GM19468 (cell line): Measurements from ENCODE around the gene PPFIBP1.
A peak's percentile ranks its signal among the peaks of the same experiment; 100 is the strongest.

ENCODE experiments used
- ATAC-seq: cut with Tn5 transposase; IDR thresholded peaks from one replicate; pipeline ENCODE4 v1.9.1; 2021; ENCODE audit warnings: mild to moderate bottlenecking, moderate library complexity, moderate number of reproducible peaks; ENCODE audit not compliant: unreplicated experiment; ENCODE audit errors: extremely low read depth

Gene PPFIBP1

GRCh38 chr12:27523642-27524493 lies at the start of gene PPFIBP1:
Gene PPFIBP1, plus strand, starts transcription at chr12:27524206. Its CDS starts 109,191 bp downstream, at chr12:27633397.
- peak; percentile 76 for ATAC-seq

DNA sequence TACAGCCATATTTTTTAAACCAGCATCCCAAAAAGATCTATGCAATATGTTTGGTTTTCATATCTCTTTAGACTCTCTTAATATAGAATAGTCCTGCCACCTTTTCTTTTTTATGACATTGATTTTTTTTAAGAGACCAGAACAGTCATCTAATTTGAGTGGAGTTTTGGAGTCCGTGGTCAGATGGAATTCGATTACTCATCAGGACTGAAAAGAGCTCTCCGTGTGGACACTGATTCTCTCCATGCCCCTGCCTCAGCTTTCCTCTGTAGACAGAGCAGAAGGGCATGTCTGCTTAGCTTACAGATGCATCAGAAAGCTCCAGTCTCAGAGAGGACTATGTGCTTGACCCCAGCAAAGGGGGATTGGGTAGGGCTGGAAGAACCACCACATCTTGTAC lies 49.7 kb upstream of the PPFIBP1 start:
- no peak for ATAC-seq

- ATAC-seq, result no peak
Observed at GRCh38 chr12:27477049-27477448, 47.0 kb upstream of the PPFIBP1 start.

DNA sequence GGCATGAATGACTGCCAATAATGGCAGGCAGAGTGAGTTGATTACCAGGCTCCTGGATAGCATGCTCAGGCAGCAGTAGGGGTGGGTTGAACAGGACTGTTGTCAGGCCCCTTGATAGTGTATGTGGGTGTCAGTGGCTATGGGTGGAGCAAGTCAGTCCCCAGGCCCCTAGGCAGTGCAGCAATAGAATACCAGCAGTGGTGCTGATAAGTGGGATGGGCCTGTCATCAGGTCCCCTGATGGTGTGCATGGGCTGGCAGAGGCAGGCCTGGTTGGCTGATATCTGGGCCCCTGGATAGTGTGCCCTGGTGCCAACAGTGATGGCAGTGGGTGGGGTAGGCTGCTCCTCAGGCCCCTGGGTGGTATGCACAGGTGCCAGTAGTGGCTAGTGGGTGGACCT lies 45.1 kb upstream of the PPFIBP1 start:
- ATAC-seq, result no peak

- no peak for ATAC-seq
Observed at GRCh38 chr12:27480016-27480415, 44.0 kb upstream of the PPFIBP1 start.

GRCh38 chr12:27486961-27487360 lies 37.0 kb upstream of the PPFIBP1 start:
- no peak for ATAC-seq

DNA sequence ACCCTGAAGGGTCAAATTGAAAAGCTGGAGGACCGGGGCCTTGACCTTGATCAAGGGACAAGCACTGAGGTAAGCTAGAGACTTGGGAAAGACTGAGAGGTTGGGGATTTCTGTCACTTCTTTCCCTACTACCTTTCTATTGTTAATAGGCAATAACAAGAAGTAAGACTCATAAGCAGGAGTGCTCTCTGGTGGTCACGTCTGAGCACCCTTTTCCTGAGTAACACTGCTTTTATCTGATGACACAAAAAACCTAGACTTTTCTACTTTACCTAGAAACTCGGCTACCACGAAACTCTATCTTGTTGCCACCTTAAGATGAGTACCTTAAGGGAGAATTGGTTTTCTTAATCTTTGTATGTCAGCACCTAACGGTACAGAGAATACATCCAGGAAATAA lies 35.5 kb upstream of the PPFIBP1 start:
- no peak for ATAC-seq

GRCh38 chr12:27491226-27491625 lies 32.8 kb upstream of the PPFIBP1 start:
- no peak for ATAC-seq

GRCh38 chr12:27493260-27493940 lies 30.6 kb upstream of the PPFIBP1 start:
- no peak for ATAC-seq

DNA sequence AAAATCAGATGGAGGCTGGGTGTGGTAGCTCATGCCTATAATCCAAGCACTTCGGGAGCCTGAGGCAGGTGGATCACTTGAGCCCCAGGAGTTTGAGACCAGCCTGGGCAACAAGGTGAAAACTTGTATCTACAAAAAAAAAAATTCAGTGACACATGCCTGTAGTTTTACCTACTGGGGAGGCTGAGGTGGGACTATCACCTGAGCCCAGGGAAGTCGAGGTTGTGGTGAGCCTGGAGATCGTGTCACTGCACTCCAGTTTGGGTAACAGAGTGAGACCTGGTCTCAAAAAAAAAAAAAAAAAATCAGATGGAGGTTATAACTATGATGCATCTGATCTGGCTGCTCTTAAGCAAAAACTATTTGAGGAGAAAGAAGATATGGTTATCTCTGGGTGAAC lies 26.6 kb upstream of the PPFIBP1 start:
- ATAC-seq, result no peak

- ATAC-seq, result no peak
Observed at GRCh38 chr12:27498149-27498548, 25.9 kb upstream of the PPFIBP1 start.

GRCh38 chr12:27498761-27499160 lies 25.2 kb upstream of the PPFIBP1 start:
- no peak for ATAC-seq

DNA sequence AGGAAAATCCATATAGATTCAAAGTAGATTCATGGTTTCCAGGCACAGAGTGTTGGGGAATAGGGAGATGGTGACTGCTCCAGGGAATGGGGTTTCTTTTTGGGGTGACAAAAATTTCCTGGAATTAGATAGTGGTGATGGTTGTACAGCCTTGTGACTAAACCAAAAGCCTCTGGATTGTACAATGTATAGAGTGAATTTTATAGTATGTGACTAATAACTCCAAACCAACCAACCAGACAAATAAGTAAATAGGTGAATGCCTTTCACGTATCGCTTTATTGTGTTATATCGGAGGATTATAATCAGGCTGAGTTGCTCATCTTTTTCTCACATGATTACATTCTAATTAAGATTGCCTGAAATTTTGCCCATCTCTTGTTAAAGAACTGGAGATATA lies 24.6 kb upstream of the PPFIBP1 start:
- ATAC-seq, result no peak

DNA sequence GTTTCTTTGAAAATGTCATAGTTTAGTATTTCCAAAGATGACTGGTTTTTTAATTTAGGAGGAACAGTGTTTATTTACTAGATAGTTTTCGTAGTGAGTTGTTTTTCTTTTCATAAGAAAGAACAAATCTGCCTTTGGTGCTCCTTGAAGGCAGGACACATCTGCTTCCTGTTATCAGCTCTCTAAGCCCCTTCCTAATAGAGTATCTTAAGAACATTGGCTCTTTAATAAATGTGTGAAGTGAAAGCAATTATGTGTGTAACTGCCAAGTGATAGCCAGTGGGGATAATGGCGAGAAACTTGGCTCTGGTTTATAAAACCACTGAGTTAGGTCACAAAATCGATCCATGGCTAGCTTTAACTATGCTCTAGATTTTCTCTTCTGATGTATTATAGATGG lies 23.5 kb upstream of the PPFIBP1 start:
- no peak for ATAC-seq

DNA sequence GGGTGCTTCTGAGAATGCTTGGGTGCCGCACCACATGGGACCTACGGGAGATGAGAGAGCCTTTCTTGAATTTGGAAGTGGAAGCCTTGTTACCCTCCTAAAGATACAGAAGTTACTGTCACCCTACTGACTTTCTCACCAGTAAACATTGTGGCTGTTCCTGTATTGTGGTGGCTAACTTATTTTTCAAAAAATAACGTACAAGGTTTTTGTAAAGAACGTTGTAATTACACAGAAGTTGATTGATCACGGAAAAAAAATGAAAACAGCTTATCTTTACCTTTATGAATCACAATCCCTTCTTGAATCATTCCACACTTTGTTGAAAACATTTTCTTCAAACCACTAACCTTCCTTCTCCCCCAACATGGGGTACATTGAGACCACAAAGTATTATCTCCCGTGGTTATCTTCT lies 22.0 kb upstream of the PPFIBP1 start:
- ATAC-seq, result no peak

DNA sequence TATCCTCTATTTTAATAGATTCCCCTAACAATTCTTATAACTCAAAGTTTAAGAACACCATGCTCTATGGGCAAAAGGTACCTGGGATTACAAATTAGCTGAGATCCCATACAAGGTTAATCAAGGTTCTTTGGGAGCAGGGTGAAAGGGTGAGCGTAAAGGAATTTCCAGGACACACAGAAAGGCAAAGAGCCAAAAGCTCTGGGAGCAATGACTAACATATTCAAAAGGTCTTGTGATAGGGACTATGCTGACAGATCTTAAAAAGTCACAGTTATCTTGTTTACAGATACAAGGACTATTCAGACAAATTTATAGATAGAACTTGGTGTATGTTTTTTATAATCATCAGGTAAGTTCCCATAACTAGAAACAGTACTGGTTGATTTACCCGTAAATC lies 19.5 kb upstream of the PPFIBP1 start:
- no peak for ATAC-seq

GRCh38 chr12:27505109-27505508 lies 18.9 kb upstream of the PPFIBP1 start:
- no peak for ATAC-seq

DNA sequence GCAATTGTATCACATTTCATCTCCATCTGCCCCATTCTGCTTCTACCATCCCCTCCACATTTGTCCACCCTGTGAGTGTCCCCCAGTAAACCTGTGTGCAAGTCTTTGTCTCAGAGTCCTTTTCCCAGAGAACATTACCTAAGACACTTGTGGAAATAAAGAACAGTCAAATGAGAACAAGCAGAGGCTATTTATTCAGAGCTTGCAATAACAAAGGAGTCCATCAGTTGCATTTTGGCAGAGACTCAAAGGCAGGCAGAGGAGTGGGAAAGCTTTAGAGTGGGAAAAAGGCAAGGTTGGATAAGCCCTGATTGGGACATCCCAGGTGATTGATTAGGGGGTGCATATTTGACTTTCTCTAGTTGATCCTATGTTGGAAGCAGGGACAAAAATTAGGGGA lies 18.2 kb upstream of the PPFIBP1 start:
- ATAC-seq, result no peak

DNA sequence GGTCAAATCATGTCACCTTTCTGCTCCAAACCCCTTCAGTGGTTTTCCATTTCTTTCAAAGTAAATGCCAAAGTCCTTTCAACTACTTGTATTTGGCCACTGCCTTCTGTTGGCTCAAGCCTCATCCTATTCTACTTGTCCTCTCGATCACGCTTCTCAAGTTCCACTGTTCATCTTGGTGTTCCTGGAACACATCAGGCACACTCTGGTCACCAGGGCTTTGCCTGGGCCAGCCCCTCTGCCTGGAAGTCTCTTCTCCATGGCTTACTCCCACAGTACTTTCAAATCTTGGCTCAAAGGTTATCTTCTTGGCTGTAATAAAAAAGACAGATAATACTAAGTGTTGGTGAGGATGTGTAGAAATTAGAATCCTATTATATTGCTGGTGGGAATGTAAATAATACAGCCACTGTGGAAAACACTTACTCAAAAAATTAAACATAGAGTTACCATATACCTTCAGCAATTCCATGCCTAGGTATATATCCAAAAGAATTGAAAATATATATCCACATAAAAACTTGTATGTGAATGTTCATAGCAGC lies 17.3 kb upstream of the PPFIBP1 start:
- no peak for ATAC-seq

DNA sequence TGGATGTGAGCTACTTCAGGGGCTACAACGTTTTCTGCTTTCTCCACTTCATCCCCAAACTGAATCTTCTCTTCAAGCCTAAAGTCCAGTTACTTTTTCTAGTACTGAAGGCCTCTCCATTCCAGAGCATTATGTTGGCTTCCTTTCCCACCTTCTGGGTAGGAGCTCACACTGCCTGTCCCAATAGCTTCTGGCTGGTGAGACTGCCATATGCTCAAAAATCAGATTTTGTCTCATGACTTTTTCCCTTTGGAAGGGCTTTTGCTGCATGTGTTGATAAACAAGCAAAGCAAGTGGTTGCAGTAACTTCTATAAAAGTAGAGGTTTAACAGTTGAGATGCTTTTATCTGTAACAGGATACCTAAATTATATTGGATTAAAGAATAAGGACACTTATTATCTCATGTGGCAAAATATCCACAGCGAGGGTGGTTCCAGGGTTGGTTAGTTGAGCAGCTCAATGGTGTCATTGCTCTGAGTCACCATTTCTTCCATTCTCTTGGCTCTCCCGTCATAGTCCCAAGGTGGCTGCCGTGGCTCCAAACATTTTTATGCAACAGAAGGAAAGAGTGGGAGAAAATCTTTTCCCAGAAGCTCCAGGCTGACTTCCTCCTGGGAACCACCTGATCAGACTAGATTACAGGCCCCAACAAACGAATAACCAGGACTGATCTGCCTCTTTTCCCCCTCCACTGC lies 15.1 kb upstream of the PPFIBP1 start:
- no peak for ATAC-seq
